Fibroblast of the aortic adventitia (primary cell): ENCODE results near the gene CCDC38. TPM values are rescaled to one million over a fixed set of nuclear protein-coding genes. Genes with fewer than 3 reads are reported as not detected.
"Not testable (repeated sequence)": the region's sequence is repeated elsewhere in the genome, so short reads cannot be mapped to it uniquely, and the experiment has no call there.

Source experiments
- DNase-seq: peaks from one replicate; pipeline ENCODE4 v3.0.0-alpha.2; 2010; ENCODE audit warnings: low read depth
- H3K4me3 ChIP-seq: 2 replicates; pipeline ENCODE4 v1.5.1; 2011; ENCODE audit warnings: low read depth, mild to moderate bottlenecking, control low read depth, low read length, moderate library complexity
- total RNA-seq: library from RNA; depleted of rRNA; stranded (reverse); fragments of >200 nt; gene quantifications from 2 replicates; pipeline ENCODE4 v1.2.3, GENCODE V29; 2012; ENCODE audit warnings: low replicate concordance
- TF ChIP-seq, protein P1 (sequence below): IDR thresholded peaks from 2 replicates; pipeline ENCODE4 v1.5.1; 2011; ENCODE audit warnings: mild to moderate bottlenecking, low read length, control low read depth, inconsistent platforms; ENCODE audit not compliant: insufficient read depth

CCDC38 gene
- total RNA-seq, 1 donor = not detected

DNA sequence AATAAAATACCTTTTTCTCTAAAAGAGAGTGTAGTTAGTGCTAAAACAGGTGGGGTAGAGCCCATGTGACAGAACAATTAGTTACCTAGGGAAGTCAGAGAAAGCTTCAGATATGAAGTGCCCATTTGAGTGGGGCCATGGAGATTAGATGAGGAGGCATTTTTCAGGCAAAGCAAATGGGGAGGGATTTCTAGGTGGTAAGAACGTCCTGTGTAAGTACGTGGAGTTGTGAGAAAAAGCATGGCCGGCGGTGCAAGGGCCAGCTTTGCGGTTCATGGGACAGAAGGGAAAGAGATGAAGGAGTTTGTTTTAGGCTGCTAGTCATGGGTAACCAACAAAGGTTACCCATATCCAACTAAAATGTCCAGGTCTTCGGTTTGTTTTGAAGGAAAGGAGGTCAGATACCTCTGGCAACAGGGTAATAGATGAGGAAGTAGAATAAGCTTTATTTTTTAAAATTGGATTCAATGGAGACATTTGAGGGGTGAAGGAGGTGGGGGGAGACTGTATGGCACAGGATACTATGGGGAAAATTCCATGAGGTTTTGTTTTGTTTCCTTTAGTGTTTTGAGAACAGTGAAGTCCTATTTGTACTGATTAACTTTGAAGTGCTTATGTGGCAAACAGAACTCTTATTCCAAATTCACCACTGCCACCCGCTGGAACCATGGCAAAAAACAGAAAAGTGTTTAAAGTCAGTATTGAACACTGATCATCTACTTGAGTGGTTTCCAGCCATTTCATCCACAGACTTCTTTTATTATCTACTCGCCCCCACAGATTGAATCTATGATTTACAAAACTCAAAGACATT is 93.6 kb downstream of the CCDC38 start:
- H3K4me3 ChIP-seq = no peak overlapping the region
- peak; percentile 69 for DNase-seq
- TF ChIP-seq, protein P1, sequence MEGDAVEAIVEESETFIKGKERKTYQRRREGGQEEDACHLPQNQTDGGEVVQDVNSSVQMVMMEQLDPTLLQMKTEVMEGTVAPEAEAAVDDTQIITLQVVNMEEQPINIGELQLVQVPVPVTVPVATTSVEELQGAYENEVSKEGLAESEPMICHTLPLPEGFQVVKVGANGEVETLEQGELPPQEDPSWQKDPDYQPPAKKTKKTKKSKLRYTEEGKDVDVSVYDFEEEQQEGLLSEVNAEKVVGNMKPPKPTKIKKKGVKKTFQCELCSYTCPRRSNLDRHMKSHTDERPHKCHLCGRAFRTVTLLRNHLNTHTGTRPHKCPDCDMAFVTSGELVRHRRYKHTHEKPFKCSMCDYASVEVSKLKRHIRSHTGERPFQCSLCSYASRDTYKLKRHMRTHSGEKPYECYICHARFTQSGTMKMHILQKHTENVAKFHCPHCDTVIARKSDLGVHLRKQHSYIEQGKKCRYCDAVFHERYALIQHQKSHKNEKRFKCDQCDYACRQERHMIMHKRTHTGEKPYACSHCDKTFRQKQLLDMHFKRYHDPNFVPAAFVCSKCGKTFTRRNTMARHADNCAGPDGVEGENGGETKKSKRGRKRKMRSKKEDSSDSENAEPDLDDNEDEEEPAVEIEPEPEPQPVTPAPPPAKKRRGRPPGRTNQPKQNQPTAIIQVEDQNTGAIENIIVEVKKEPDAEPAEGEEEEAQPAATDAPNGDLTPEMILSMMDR = peak; percentile 30

DNA sequence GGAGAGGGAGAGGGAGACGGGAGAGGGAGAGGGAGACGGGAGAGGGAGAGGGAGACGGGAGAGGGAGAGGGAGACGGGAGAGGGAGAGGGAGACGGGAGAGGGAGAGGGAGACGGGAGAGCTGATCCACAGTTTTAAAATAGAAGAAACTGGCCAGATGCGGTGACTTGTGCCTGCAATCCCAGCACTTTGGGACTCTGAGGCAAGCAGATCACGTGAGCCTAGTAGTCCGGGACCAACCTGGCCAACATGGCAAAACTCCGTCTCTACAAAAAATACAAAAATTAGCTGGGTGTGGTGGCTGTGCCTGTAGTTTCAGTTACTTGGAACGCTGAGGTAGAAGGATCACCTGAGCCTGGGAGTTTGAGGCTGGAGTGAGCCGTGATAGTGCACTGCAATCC is 100.0 kb downstream of the CCDC38 start:
- H3K4me3 ChIP-seq, DNase-seq: not testable (repeated sequence)

DNA sequence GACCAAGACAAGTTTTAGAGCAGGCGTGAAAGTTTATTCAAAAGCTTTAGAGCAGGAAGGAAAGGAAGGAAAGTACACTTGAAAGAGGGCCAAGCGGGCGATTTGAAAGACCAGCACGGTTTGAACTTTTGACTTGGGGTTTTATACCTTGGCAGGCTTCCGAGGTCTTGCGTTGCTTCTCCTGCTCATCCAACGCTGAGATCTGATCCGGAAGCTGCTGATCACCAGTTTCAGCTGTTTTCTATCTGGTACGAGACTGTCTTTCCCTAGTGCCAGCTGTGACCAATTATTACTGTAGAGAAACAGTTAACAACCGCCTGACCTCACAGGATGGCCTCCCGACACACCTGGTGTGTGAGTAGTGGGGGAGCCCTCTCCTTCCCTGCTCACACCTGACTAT is 104.3 kb downstream of the CCDC38 start:
- TF ChIP-seq, protein P1 = no peak
- H3K4me3 ChIP-seq = no peak overlapping the region
- DNase-seq = peak; percentile 50

DNA sequence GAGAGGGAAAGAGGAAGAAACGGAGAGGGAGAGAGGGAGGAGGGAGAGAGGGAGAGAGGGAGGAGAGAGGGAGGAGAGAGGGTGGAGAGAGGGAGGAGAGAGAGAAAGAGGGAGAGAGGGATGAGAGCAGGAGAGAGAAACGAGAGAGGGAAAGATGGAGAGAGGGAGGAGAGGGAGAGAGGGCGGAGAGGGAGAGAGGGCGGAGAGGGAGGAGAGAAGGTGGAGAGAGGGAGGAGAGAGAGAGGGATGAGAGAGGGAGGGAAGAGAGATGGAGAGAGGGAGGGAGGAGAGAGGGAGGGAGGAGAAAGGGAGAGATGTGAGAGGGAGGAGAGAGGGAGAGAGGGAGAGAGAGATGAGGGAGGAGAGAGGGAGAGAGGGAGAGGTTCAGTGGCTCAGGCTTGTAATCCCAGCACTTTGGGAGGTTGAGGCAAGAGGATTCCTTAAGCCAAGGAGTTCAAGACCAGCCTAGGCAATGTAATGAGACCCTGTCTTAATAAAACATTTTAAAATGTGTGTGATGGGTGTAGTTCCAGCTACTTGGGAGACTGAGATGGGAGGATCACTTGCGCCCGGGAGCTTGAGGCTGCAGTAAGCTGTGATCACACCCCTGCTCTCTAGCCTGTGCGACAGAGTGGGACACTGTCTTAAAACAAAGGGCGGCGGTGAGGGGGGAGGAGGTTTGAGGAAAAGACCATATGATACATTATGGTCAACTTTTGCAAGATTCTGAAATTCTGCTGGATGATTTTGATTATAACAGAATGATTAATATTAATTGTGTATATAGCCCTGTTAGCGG is 105.0 kb downstream of the CCDC38 start:
- TF ChIP-seq, protein P1 = no peak
- DNase-seq = no peak
- H3K4me3 ChIP-seq = no peak overlapping the region

DNA sequence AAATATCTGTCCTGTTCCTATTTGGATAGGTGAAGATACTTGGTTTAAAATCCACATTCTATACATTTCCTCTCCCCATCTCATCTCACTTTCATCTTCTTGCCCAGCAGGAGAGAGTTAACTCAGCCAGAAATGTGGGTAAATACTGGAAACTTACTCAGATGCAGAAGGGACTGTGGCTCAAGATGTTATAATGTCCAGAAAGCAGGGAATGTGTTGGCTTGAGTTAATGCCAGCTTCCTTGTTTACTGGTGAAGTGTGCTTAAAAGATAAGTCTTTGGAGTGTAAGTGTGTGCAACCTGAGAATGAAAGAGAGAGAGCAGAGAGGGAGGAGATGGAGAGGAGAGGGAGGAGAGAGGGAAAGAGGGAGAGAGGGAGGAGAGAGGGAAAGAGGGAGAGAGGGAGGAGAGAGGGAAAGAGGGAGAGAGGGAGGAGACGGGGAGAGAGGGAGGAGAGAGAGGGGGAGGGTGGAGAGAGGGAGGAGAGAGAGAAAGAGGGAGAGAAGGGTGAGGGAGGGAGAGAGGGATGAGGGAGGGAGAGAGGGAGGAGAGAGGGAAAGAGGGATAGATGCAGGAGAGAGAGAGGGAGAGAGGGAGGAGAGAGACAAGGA is 105.7 kb downstream of the CCDC38 start:
- TF ChIP-seq, protein P1 = no peak
- peak; percentile 78 for DNase-seq
- H3K4me3 ChIP-seq = peak overlapping the region; percentile 33

DNA sequence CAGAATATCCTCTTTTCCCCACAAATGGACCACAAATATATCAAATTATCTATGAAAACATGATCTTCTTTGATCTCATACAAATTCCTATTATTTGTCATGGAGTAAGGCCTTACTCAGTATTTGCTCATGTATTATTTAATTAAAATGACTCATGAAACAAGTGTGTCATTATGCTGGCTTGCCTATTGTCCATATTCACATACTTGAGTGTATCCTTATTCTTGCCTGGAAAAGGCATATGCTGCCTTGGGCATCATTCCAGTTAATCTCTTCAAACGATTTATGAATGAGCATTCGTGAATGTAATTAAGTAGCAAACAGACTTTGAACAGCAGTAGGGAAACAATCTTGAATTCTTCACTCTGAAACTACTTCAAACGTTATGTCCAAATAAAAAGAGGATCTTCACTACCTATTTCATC is 106.2 kb downstream of the CCDC38 start:
- DNase-seq = peak; percentile 83
- no peak overlapping the region for H3K4me3 ChIP-seq
- TF ChIP-seq, protein P1 = no peak

DNA sequence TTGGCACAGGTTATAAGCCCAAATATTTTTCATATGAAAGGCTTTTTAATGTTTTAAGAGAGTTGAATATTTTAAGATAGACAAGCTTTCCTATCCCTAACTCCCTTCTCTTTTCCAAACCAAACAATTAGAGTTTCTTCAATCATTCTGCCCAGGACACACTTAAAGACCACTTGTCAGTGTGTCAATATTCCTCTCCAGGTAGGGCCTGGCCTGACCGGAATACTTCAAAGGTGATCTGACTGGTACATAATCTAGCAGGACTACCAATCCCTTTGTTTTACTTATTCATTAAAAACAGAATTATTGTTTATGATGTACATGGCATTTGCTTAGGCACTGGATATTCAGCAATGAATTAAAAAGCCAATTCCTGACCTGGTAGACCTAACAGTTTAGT is 107.8 kb downstream of the CCDC38 start:
- TF ChIP-seq, protein P1 = no peak
- no peak overlapping the region for H3K4me3 ChIP-seq
- no peak for DNase-seq
